Fibroblast of pulmonary artery (primary cell): Measurements from ENCODE around the gene NSUN4.

ENCODE experiments used
- DNase-seq: peaks from one replicate; pipeline ENCODE4 v3.0.0-alpha.2; 2010; ENCODE audit warnings: low read depth
- H3K4me3 ChIP-seq: replicated peaks from 2 replicates; pipeline ENCODE4 v1.5.1; 2011; ENCODE audit warnings: low read depth, mild to moderate bottlenecking, control low read depth, low read length, moderate library complexity
- CTCF ChIP-seq: IDR thresholded peaks from 2 replicates; pipeline ENCODE4 v1.5.1; 2011; ENCODE audit warnings: mild to moderate bottlenecking, control low read depth, low read length, inconsistent platforms; ENCODE audit errors: missing control alignments

Gene NSUN4

GRCh38 chr1:46340404-46341221 lies at the start of gene NSUN4:
TSS of gene NSUN4 (plus strand) at chr1:46340807. CDS start at chr1:46340827, 20 bp downstream.
- DNase-seq = peak; percentile 99
- peak within 1 kb of the TSS; percentile 82 for H3K4me3 ChIP-seq
- peak; percentile 51 for TF ChIP-seq CTCF

- TF ChIP-seq CTCF = no peak
- no peak overlapping the region for H3K4me3 ChIP-seq
- DNase-seq = no peak
These were observed 45.3 kb upstream of the NSUN4 start for GRCh38 chr1:46295306-46295705.

GRCh38 chr1:46298387-46298786 lies 42.2 kb upstream of the NSUN4 start:
- no peak for DNase-seq
- TF ChIP-seq CTCF = no peak
- H3K4me3 ChIP-seq = no peak overlapping the region

GRCh38 chr1:46300673-46301405 lies 39.8 kb upstream of the NSUN4 start:
- peak overlapping the region; percentile 97 for H3K4me3 ChIP-seq
- peak; percentile 55 for DNase-seq

GRCh38 chr1:46301406-46301807 lies 39.2 kb upstream of the NSUN4 start:
- no peak for TF ChIP-seq CTCF
- no peak for DNase-seq
- peak overlapping the region; percentile 97 for H3K4me3 ChIP-seq

More at GRCh38 chr1:46300673-46301405, 39.8 kb upstream of the NSUN4 start:
- TF ChIP-seq CTCF = no peak

- no peak for TF ChIP-seq CTCF
- peak overlapping the region; percentile 97 for H3K4me3 ChIP-seq
- DNase-seq = peak; percentile 58
These were observed 38.6 kb upstream of the NSUN4 start for GRCh38 chr1:46301808-46302640.
